IPS-20b (cell line): Measurements from ENCODE around the gene ARFRP1.
"Not testable (repeated sequence)": the region's sequence is repeated elsewhere in the genome, so short reads cannot be mapped to it uniquely, and the experiment has no call there.

Source experiments
- H3K27ac ChIP-seq: one replicate; pipeline ENCODE4 v1.5.1; 2013; ENCODE audit warnings: low read length
- H3K27me3 ChIP-seq: 2 replicates; pipeline ENCODE4 v1.6.1; 2013; ENCODE audit warnings: mild to moderate bottlenecking, low read length, inconsistent platforms; ENCODE audit not compliant: insufficient read depth
- H3K36me3 ChIP-seq: 2 replicates; pipeline ENCODE4 v1.6.1; 2013; ENCODE audit warnings: low read depth, mild to moderate bottlenecking, inconsistent platforms, low read length, moderate library complexity; ENCODE audit not compliant: insufficient read depth
- H3K4me1 ChIP-seq: 2 replicates; pipeline ENCODE4 v1.6.1; 2013; ENCODE audit warnings: mild to moderate bottlenecking, control low read depth, inconsistent platforms, low read length, moderate library complexity; ENCODE audit not compliant: insufficient read depth
- H3K4me3 ChIP-seq: 2 replicates; pipeline ENCODE4 v1.5.1; 2013; ENCODE audit warnings: mild to moderate bottlenecking, low read length, inconsistent platforms
- H3K9ac ChIP-seq: 2 replicates; pipeline ENCODE4 v1.6.1; 2013; ENCODE audit warnings: low read depth, mild to moderate bottlenecking, inconsistent platforms, low read length, moderate library complexity
- H3K9me3 ChIP-seq: 2 replicates; pipeline ENCODE4 v1.6.1; 2013; ENCODE audit warnings: mild to moderate bottlenecking, low read depth, low read length, inconsistent platforms; ENCODE audit not compliant: insufficient read depth

The ARFRP1 gene

GRCh38 chr20:63734946-63735858, 27.4 kb upstream of the ARFRP1 start:
- no peaks in the 10 kb centered on the region for H3K4me1 ChIP-seq
- H3K27me3 ChIP-seq, result no peaks in the 10 kb centered on the region; the same call in 1 of the 2 replicates
- H3K36me3 ChIP-seq, result peaks cover 22% of the 10 kb centered on the region
- no peaks in the 10 kb centered on the region for H3K9me3 ChIP-seq
- H3K9ac ChIP-seq, result no peak overlapping the region
- H3K27ac ChIP-seq, result no peak overlapping the region
- no peak overlapping the region for H3K4me3 ChIP-seq

GRCh38 chr20:63734111-63734945, 26.6 kb upstream of the ARFRP1 start:
- Histone ChIP-seq H3K27me3 (no peaks in the 10 kb centered on the region; the same call in 1 of the 2 replicates), H3K27ac (no peak overlapping the region), H3K9me3 (no peaks in the 10 kb centered on the region), H3K4me1 (no peaks in the 10 kb centered on the region), H3K4me3 (no peak overlapping the region), H3K9ac (no peak overlapping the region), H3K36me3 (peaks cover 29% of the 10 kb centered on the region)

DNA sequence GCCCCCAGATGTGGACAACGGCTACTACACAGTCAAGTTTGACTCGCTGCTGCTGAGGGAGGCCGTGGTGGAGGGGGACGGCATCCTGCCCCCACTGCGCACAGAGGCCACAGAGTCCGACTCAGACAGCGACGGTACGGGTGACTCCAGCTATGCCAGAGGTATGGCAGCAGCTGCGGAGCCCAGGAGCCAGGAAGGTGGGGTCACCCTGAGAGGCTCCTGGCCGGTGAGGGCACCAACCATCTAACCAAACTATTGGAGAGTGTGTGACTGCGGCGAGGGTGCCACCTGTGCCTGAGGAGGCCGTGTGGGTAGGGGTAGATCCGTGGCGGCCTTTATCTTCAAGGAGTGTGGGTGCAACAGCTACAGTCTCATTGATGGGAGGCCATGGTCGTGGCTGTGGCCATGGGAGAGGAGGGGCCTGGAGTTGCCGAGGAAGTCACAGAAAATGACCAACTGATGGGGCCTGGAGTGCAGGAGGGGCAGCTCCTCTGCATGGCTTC, 25.9 kb upstream of the ARFRP1 start:
- Histone ChIP-seq H3K9me3 (no peaks in the 10 kb centered on the region), H3K27me3 (no peaks in the 10 kb centered on the region; the same call in 1 of the 2 replicates), H3K9ac (no peak overlapping the region), H3K36me3 (peaks cover 31% of the 10 kb centered on the region), H3K27ac (no peak overlapping the region), H3K4me3 (no peak overlapping the region), H3K4me1 (no peaks in the 10 kb centered on the region)

- Histone ChIP-seq H3K4me3 (no peak overlapping the region), H3K36me3 (peaks cover 31% of the 10 kb centered on the region), H3K27ac (no peak overlapping the region), H3K4me1 (no peaks in the 10 kb centered on the region), H3K27me3 (no peaks in the 10 kb centered on the region; the same call in 1 of the 2 replicates), H3K9me3 (no peaks in the 10 kb centered on the region), H3K9ac (no peak overlapping the region)
Measured at GRCh38 chr20:63733117-63733516, 25.3 kb upstream of the ARFRP1 start.

GRCh38 chr20:63732118-63733095, 24.6 kb upstream of the ARFRP1 start:
- no peak overlapping the region for H3K9ac ChIP-seq
- peaks cover 31% of the 10 kb centered on the region for H3K36me3 ChIP-seq
- no peak overlapping the region for H3K4me3 ChIP-seq
- H3K4me1 ChIP-seq, result no peaks in the 10 kb centered on the region
- H3K27me3 ChIP-seq, result no peaks in the 10 kb centered on the region
- H3K9me3 ChIP-seq, result no peaks in the 10 kb centered on the region
- no peak overlapping the region for H3K27ac ChIP-seq

GRCh38 chr20:63731410-63731809, 23.6 kb upstream of the ARFRP1 start:
- no peak overlapping the region for H3K4me3 ChIP-seq
- peaks cover 31% of the 10 kb centered on the region for H3K36me3 ChIP-seq
- no peak overlapping the region for H3K27ac ChIP-seq
- no peaks in the 10 kb centered on the region for H3K27me3 ChIP-seq
- no peaks in the 10 kb centered on the region for H3K4me1 ChIP-seq
- H3K9me3 ChIP-seq, result no peaks in the 10 kb centered on the region
- no peak overlapping the region for H3K9ac ChIP-seq

- H3K4me3 ChIP-seq, H3K27me3 ChIP-seq, H3K9me3 ChIP-seq, H3K27ac ChIP-seq, H3K4me1 ChIP-seq, H3K9ac ChIP-seq: not testable (repeated sequence)
- H3K36me3 ChIP-seq, result peaks cover 22% of the 10 kb centered on the region
Measured at GRCh38 chr20:63730189-63730733, 22.5 kb upstream of the ARFRP1 start.

- not testable (repeated sequence) for H3K9ac ChIP-seq, H3K4me3 ChIP-seq, H3K27me3 ChIP-seq, H3K27ac ChIP-seq, H3K9me3 ChIP-seq, H3K4me1 ChIP-seq
- peaks cover 22% of the 10 kb centered on the region for H3K36me3 ChIP-seq
Measured at GRCh38 chr20:63722967-63723622, 15.3 kb upstream of the ARFRP1 start.

DNA sequence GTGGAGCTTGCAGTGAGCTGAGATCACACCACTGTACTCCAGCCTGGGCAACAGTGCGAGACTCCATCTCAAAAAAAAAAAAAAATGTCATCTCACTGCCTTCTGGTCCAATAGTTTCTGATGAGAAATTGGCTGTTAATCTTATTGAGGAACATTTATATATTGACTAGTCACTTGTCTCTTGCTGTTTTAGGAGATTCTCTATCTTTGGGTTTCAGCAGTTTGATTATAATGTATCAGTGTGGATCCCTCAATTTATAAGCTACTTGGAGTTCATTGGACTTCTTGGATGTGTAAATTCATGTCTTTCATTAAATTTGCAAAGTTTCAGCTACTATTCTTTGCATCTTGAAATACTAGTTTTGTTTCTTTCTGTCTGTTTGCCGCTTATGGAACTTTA, 11.2 kb upstream of the ARFRP1 start:
- Histone ChIP-seq H3K9me3 (no peaks in the 10 kb centered on the region), H3K27me3 (no peaks in the 10 kb centered on the region), H3K9ac (no peak overlapping the region), H3K4me3 (no peak overlapping the region), H3K27ac (no peak overlapping the region), H3K36me3 (peaks cover 37% of the 10 kb centered on the region), H3K4me1 (no peaks in the 10 kb centered on the region)

GRCh38 chr20:63714858-63715257, 7.1 kb upstream of the ARFRP1 start:
- Histone ChIP-seq H3K9me3 (no peaks in the 10 kb centered on the region), H3K4me3 (no peak overlapping the region), H3K27ac (no peak overlapping the region), H3K36me3 (peaks cover 51% of the 10 kb centered on the region), H3K9ac (no peak overlapping the region), H3K27me3 (no peaks in the 10 kb centered on the region), H3K4me1 (no peaks in the 10 kb centered on the region)
